Measurements from ENCODE around the gene AHDC1. TPM values are rescaled to one million over a fixed set of nuclear protein-coding genes. Genes with fewer than 3 reads are reported as not detected.

AHDC1 gene
- total and polyA plus RNA-seq, 9 of the 15 experiments (the other 6 are each of a cell fraction or from before 2014, with no cell fraction given): 0.21 to 36.4 (median 4.7) TPM

DNA sequence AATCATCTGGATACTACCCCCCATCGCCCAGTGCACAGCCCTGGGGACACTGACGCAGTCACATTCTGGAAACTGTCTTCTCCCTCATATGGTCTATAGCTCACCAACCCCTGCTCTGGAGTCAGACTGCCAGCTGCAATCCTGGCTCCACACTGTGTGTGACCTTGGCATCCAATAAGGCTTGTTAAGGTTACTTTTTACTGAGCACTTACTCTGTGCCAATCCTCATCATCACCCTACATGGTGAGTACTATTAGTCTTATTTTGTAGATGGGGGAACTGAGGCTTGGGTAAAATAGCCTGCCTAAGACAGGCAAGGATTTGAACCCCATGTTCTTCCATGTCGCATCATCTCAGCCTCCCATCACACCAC lies 34.9 kb downstream of the AHDC1 start (continued):
- TF ChIP-seq RNF219 (CRISPR knock-in tag; IDR thresholded peaks at IDR 0.05) (no peak), ESRRA (IDR thresholded peaks at IDR 0.05; ENCODE audit: borderline replicate concordance, low read depth) (peak; percentile 30; the same call in 1 of the 2 replicates), HMGN3 (IDR thresholded peaks at IDR 0.05; ENCODE audit: borderline replicate concordance, extremely low read depth, insufficient read length, low read depth, low read length) (no peak), RBM17 (IDR thresholded peaks at IDR 0.05; ENCODE audit: borderline replicate concordance, low read depth, low read length) (no peak), HDGF (IDR thresholded peaks at IDR 0.05) (peak; percentile 56; the same call in 1 of the 2 replicates), CCAR2 (IDR thresholded peaks at IDR 0.05; ENCODE audit: low read depth, low read length) (no peak), NFXL1 (CRISPR knock-in tag; IDR thresholded peaks at IDR 0.05) (no peak), ZNF717 (CRISPR knock-in tag; IDR thresholded peaks at IDR 0.05) (no peak), BCOR (IDR thresholded peaks at IDR 0.05) (no peak), BRCA1 (IDR thresholded peaks at IDR 0.05) (no peak), BRCA1 (CRISPR knock-in tag; IDR thresholded peaks at IDR 0.05) (no peak)
- TF ChIP-seq, protein P1, sequence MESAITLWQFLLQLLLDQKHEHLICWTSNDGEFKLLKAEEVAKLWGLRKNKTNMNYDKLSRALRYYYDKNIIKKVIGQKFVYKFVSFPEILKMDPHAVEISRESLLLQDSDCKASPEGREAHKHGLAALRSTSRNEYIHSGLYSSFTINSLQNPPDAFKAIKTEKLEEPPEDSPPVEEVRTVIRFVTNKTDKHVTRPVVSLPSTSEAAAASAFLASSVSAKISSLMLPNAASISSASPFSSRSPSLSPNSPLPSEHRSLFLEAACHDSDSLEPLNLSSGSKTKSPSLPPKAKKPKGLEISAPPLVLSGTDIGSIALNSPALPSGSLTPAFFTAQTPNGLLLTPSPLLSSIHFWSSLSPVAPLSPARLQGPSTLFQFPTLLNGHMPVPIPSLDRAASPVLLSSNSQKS (CRISPR knock-in tag; IDR thresholded peaks at IDR 0.05): no peak
- TF ChIP-seq, protein P2, sequence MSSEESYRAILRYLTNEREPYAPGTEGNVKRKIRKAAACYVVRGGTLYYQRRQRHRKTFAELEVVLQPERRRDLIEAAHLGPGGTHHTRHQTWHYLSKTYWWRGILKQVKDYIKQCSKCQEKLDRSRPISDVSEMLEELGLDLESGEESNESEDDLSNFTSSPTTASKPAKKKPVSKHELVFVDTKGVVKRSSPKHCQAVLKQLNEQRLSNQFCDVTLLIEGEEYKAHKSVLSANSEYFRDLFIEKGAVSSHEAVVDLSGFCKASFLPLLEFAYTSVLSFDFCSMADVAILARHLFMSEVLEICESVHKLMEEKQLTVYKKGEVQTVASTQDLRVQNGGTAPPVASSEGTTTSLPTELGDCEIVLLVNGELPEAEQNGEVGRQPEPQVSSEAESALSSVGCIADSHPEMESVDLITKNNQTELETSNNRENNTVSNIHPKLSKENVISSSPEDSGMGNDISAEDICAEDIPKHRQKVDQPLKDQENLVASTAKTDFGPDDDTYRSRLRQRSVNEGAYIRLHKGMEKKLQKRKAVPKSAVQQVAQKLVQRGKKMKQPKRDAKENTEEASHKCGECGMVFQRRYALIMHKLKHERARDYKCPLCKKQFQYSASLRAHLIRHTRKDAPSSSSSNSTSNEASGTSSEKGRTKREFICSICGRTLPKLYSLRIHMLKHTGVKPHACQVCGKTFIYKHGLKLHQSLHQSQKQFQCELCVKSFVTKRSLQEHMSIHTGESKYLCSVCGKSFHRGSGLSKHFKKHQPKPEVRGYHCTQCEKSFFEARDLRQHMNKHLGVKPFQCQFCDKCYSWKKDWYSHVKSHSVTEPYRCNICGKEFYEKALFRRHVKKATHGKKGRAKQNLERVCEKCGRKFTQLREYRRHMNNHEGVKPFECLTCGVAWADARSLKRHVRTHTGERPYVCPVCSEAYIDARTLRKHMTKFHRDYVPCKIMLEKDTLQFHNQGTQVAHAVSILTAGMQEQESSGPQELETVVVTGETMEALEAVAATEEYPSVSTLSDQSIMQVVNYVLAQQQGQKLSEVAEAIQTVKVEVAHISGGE (CRISPR knock-in tag; IDR thresholded peaks at IDR 0.05): no peak

All from K562 (cell line).